GM19395 (cell line): ENCODE data around the gene LRRC15.

ENCODE experiments used
- ATAC-seq: cut with Tn5 transposase; IDR thresholded peaks from one replicate; pipeline ENCODE4 v1.9.1; 2021; ENCODE audit warnings: mild to moderate bottlenecking, moderate library complexity; ENCODE audit not compliant: unreplicated experiment

The LRRC15 gene

DNA sequence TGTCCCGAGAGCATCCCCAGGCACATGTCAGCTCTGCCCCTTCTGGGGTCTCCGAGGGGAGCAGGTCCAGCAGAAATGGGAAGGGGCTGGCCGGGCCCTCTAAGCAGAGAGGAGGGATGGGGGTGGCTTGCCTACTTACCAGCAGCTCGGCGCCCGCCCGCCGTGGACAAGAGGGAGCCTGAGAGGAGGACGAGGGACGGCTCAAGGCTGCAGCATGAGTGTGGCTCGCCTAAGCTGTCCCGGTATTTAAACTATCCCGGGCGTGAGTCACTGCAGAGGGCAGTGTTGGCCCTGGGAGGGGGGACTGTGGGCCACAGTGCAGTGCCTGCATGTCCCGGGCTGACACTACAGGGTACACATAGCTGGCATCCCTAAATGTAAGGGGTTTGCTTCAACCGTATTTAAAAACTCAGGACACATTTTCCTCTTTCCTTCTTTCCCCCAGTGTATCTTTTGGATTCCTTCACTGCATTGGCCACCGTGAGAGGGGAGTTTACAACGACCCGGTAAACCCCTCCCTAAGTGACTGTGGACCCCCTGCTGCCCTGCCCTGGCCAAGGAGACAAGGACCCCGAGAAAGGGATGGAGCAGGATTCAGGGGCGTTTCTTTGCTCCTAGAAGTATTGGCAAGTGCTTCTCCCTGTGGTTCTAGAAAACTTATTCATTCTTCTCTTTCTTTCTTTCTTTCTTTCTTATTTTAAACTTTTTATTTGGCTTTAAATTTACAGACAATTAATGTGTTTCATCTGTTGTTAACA, at the start of gene LRRC15:
Gene LRRC15 (minus strand): TSS at position 222 of the 758 bp plus-strand sequence. CDS start 8,700 bp downstream, outside the sequence.
- ATAC-seq, result no peak

DNA sequence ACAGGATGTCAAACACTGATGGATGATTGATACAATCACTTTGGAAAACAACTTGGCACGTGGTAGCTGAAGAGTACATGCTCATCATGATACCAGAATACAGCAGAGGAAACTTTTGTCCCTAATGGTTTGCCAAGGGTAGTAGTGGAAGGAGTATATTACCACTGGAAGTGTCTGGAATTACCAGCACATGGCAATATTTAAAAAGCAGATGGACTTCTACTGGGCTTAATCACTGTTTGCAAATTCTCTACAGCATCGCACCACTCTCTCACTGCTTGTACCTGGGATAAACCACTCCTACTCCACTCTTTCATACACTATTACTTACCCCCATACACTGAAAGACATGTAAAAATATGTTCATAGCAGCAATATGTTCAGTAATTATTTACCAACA, 49.1 kb upstream of the LRRC15 start:
- no peak for ATAC-seq

DNA sequence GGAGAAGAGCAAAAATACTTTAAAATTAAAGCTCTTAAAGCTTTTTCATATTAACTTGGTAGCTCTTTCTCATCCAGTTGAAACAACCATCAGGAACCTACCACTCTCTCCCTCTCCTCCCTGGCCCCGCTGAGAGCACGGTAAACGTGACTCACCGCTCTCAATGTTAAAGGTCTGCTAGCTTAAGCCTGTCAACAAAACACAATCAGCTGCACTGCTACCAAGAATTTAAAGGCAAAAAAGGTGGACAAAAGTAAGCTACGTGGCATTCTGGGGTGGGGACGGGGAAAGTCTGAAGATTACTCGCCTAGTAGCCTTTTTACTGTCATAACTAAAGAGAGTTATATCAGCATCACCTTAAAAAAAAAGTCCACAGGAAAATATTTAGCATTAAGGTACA, 37.9 kb upstream of the LRRC15 start:
- no peak for ATAC-seq

DNA sequence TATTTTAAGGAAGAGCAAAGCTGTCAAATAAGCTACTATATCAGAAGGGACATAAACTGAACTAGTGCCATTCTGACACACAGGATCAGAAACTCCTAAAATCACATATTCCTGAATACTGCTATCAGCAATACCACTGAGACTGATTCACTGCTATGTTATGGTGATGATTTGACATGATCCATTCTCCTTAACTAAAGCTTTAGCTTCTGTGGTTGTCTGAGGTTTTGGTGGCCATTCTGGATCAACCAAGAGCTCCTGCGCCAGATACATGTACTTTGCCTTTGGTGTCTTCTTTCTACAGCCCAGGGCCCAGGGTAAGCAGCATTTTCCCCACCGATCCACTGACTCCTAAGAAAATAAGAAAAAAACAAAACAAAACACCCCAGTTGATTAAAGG, 36.2 kb upstream of the LRRC15 start:
- ATAC-seq, result no peak

DNA sequence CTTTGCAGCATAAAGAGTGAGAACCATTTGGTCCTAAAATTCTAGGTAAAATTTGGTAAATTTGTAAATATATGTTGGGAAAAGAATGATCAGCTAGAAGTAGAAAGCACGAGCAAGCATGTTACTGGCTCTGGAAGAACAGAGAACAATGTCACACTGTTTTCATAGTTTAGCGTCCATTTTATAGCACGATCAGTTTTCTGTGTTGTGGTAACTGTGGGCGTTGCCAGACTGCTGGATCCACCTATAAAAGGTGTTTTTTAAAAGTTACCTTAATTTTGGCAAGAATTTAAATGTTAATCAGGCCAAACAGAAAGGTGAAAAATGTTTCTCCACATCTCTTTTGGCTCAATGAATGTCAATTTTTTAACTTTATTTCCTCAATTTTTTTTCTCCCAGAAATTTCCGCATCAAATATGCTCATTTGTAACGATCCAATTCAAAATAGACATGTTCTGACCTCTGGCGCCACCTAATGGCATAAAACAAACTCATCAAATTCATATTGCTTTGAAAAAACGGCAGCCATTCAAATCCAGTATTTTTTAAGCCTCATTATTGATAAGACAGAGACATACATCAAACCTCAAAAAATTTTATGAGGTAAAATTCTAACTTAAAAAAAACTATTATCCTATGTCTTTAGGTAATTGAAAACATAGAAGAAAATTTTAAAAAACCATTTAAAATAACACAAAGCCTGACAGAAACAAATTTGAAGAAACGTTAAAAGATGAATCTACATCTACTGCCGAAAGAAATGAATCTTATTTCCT, 35.0 kb upstream of the LRRC15 start:
- ATAC-seq, result no peak

DNA sequence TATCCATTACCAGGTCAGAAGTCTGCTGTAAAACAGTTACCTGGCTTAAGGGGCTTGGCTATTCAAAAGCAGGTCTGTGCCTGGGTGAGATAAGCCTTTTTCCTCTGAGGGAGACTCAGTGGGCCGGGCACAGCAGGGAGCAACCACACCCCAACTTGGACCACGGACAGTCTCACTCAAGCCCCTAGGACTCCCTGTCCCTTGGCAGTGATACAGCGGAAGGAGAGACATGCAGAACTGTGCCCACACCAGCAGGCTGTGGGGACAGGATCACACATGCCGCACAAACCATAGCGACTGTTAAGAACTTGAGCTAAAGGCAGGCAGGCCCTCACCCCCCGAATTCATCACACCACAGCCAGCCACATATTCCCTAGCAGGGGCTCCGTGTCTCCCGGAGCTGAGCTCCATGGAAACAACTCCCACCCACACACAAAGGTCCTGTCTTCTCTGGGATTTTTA, 32.4 kb upstream of the LRRC15 start:
- no peak for ATAC-seq

DNA sequence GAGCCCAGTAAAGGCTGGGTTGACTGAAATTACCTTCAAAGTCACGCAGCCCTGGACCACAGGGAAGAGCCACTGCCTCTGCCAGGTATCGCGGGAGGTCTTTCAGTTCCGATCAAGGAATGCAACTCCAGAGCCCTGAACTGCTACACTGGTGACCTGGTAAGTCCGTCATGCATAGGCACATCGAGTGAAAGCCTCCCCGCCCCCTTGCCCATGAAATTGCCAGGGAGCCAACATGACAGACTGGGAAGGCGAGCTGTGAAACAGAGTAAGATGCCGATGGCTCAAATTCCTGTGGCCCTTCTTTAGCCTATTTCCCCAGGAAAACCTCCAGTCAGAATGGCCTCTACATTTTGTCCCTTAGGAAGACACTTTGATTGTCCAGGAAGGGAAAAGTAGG, 31.8 kb upstream of the LRRC15 start:
- no peak for ATAC-seq

DNA sequence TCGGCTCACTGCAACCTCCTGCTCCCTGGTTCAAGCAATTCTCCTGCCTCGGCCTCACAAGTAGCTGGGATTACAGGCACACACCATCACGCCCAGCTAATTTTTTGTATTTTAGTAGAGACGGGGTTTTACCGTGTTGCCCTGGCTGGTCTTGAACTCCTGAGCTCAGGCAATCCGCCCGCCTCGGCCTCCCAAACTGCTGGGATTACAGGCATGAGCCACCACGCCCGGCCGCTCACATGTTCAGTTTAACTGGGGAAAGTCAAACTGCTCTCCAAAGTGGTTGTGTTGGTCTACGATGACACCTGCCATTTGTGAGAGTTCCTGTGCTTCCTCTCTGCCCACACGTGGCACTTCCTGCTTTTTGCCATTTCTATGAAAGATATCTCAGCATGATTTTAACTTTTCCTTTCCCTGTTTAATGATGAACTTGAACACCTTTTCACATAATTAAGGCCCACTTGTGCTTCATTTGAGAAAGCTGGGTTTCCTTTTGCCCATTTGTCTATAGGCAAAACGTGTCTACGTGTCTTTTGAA, 30.4 kb upstream of the LRRC15 start:
- ATAC-seq, result no peak

DNA sequence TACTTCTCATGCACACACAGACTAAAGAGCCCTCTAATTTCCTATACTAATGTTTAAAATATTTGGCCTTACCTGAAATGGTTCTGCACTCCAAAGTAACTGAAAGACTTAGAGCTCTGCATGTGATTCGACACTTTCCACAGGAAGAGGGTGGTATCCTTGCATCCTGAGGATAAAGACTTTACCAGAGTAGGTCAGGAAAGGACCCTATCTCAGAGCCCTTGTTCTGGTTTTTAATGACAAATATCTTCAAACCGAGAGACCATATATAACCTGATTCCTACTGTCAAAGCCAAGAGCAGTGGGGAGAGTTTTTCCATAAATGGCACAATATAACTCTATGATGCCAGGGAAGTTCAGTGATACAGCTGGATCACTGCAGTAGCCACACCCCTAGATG, 29.6 kb upstream of the LRRC15 start, which contains the start of gene GP5:
Gene GP5 (minus strand): TSS at position 101 of the 400 bp plus-strand sequence. CDS start 984 bp downstream, outside the sequence.
- ATAC-seq, result no peak

DNA sequence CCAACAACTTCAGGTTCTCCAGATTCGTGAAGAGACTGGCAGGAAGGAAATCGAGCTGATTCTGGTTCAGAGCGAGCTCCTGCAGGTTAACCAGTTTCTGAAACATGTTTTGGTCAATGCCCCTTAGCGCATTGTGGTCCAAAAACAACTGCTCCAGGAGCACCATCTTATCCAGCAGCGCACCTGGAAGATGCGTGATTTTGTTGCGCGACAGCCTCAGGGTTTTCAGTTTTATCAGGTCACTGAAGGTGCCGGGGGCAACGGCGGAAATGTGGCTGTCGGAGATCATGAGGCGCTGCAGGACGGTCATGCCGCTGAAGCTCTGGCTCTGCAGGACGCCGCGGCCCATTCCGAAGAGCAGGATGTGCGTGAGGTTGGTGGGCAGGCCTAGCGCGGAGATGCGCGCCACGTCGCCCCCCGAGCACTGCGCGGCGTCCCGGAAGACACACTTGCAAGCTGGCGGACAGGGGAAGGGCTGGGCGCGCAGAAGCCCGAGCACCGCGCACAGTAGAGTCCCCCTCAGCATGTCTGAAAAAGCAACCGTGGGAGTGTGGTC, 28.3 kb upstream of the LRRC15 start:
- no peak for ATAC-seq

DNA sequence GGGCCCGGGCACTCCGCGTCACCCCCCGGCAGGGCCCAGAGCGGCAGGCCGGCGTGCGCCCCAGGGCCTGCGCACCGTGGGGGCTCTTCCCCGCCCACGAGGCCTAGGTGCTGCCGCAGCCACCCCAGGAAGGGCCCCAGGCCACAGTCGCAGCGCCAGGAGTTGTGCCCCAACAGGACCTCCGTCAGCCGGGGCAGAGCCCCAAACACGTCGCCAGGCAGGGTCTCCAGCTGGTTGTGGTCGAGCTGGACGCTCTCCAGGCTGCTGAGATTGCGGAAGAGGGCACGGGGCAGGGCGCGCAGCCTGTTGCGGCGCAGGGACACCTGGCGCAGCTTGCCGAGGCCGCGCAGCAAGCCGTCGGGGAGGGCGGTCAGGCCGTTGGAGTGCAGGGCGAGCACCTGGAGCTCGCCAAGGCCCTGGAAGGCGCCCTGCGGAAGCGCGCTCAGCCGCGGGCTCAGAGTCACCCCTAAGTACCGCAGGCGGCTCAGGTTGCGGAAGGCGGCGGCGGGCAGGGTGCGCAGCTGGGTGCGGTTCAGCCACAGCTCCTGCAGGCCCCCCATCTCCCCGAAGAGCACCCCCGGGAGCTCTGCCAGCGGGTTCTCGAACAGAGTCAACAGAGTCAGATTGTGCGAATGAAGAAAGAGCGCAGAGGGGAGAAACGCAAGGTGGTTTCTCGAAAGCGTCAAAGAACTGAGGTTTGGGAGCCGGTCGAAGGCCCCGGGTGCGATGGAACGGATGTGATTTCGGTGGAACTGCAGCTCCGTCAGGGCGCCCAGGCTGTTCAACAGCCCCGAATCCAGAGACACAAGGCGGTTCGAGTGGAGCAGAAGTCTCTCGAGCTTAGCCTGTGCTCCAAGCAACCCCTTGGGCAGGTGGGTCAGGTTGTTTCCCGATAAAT, 27.6 kb upstream of the LRRC15 start:
- ATAC-seq, result no peak

DNA sequence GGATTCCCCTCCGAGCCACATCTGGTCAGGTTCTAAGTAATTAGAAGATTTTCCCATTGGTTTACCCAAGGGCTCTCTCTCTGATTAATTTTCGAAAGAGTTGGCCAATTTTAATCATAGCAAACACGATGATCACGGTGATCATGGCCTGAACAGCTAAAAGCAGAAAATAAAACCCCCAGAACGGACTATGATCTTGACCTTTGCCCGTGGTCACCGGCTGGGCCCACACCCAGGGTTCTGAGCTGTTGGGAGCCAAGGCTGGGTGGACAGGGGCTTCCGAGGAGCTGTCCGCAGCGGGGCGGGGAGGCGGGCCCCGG, 27.0 kb upstream of the LRRC15 start:
- ATAC-seq, result no peak

DNA sequence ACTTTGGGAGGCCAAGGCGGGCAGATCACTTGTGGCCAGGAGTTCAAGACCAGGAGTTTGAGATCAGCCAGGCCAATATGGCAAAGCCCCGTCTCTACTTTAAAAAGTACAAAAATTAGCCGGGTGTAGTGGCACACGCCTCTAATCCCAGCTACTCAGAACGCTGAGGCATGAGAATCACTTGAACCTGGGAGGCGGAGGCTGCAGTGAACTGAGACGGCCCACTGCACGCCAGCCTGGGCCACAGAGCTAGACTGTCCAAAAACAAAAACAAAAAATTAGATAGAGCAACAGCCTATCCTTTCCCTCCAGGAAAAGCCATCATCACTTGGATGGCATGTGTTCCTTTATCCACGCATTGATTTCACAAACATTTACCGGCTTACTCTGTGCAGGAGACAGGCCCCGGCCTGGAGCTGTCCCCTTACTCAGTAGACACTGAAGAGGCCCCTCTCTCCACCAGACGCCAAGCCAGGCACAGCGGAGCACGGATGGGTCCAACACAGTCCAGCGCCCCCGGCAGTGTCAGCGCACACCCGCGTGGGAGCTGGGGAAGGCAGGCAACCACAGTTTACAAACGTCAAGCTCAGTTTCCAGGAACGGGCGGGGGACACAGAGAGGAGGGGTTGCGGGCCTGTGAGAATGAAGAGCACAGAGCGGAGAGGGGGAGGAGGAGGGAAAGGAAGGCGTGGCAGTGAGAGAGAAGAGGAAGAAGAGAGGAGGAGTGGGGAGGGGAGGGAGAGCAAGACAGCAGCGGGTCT, 26.4 kb upstream of the LRRC15 start:
- ATAC-seq, result no peak

DNA sequence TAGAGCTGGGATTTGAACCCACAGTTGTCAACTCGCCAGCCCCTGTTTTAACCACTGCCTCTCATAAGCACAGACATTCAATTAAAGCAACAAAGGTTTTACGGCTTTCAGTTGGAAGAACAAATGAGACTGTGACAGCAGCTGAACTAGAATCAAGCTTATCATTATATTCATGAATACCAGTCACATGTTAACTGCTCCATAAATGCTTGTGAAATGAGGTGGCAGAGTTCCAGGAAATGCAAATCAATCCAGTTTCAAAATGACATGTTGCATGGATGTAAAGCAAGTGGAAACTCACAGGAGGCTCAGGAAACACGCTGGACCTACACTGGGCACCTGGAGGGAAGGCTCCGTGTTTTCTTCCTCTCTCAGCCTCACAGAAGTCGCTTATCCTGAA, 25.7 kb upstream of the LRRC15 start:
- ATAC-seq, result no peak

DNA sequence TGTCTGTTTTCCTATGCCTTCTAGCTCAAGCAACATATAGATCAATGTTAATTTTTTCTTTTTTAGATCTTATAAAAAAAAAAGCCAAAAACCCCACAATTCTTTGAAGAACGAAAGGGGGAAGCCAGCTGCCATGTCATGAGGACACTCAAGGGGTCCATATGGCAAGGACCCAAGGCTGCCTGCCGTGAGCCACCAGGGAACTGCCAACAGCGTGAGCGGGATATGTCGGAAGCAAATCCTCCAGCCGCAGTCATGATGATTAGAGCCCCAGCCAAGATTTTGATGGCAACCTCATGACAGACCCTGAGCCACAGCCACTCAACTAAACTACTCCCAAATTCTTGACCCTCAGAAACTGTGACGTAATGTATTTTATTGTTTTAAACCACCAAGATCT, 23.0 kb upstream of the LRRC15 start:
- ATAC-seq, result no peak

DNA sequence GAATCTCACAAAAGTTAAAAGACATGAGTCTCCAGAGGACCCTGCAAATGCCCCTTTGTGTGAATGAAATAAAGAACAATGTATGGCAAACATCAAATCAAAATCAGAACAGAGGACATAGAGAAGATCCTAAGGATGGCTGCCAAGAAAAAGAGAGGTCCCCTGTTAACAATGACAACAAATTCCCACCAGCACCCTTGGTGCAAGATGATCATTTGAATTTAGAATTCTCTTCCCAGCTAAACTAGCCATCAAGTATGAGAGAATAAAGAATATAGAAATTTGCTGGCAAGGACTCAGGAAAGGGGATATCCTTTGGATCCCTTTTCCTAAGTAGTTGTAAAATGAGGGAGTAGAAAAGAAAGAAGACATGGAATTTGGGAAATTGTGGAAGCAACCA, 21.3 kb upstream of the LRRC15 start:
- no peak for ATAC-seq

DNA sequence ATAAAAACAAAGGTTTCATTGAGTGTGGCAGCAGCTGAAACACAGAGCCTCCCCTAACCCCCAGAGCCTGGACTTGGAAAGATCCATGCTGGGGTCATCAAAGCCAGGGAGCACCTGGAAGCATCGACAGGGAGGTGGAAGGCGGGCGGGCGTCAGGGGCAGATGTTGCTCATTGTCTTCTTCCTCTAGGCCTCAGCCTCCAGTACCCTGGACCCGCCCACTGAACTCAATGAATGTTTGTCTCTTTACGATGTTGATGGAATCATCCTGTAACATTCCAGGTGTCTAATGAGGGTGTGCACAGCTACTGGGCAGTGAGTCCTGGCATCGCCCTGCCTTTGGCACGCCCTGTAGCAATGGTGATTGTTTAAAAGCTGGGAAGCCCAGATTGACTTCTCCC, 19.7 kb upstream of the LRRC15 start:
- ATAC-seq, result no peak

DNA sequence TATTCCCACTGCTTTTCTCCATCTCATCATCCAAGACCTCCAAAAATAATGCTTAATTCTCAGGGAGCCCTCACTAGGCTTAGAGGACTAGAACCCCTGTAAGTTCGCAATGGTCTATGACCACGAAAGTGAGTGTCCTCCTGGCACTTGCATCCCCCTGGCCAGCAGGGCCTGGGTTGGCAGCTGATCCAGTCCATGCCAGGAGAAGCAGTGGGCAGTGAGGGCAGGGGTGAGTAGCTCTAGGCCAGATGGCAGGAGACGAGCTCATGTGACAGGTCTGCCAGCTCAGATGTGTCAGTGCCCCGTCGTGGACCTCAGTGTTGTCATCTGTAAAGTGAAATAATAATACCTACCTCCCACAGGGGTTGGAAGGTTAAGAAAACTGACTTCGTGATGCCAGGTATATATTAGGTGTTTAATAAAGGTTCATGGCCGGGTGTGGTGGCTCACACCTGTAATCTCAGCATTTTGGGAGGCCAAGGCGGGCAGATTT, 18.4 kb upstream of the LRRC15 start:
- no peak for ATAC-seq

DNA sequence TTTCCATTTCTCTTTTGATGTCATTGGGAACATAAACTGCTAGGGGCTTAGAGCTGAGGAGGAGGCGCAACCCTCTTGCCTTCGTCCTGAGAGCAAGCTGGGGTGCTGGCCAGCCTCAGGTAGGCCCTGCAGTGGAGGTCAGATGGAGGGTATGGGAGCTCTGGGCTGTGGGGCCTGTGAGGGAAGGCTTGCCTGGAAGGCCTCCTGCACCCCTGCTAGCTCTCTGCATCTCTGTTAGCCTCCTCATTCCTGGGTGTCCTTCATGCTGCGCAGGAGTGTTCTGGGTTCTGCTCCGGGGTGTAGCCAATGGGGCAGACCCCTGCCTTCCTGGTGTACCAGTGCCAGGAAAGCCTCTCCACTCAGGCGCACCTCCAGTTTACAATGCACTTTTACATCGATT, 17.7 kb upstream of the LRRC15 start:
- ATAC-seq, result no peak

DNA sequence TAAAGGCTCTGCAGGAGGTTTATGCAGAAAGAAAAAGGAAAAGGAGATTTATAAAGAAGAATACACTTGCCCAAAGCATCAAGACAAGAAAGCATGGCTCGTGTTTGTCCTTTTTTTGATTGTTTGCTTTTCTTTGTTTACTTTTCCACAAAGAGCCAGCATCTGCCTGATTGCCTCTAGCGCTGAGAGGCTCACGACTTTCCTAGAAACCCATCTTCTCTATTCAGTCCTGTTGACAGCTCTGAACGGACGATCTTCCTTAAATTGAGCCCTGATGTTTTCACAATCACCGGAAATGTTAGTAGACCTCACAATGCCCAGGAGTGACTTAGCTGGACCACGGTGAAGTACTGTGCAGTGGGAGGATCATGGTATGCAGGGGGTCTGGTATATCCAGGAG, 17.1 kb upstream of the LRRC15 start:
- ATAC-seq, result no peak
